Activated CD8-positive, alpha-beta memory T cell treated with anti-CD3 and anti-CD28 coated beads, Interleukin-2, amount 50 U/mL, for 24 hours (primary cell): ENCODE data around the gene PKP3.
"Not testable (repeated sequence)": the region's sequence is repeated elsewhere in the genome, so short reads cannot be mapped to it uniquely, and the experiment has no call there.

Experiments used
- DNase-seq: peaks from one replicate; pipeline ENCODE4 v3.0.0-alpha.2; 2020; ENCODE audit errors: extremely low read depth

PKP3 gene

GRCh38 chr11:362642-363442 lies 31.2 kb upstream of the PKP3 start:
- no peak for DNase-seq

GRCh38 chr11:363443-363805 lies 30.6 kb upstream of the PKP3 start:
- DNase-seq = not testable (repeated sequence)

- DNase-seq = no peak
These were observed 29.9 kb upstream of the PKP3 start for GRCh38 chr11:363948-364761.

DNA sequence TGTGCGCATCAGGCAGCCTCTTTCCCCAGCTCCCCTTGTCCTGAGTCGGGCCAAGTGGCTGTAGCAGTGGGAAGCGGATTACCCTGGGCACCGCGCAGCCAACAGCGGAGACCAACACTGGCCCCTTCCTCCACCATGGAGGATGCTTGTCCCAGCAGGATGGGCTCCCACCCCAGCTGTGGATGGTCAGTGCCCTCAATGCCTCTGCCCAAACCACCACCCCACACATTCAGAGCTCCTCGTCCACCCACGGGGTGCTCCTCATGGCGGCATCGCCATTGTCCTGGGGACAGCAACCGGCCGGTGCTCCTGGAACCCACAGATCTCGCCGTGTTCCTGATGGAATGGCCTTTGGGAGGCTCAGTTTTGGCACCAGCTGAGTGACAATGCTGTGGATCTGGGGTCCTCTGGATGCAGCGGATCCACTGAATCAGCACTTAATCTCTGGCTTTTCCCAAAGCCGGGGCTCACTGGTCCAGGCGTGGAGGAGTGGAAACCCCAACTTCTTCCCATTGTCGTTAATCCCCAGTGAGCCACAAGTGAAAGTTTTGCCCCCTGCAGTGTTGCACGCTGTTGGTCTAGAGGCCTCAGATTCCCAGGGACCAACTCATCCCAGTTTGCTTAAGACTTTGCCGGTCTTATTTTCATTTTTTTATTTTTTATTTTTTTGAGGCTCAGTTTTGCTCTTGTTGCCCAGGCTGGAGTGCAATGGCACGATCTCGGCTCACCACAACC lies 28.9 kb upstream of the PKP3 start:
- no peak for DNase-seq

DNA sequence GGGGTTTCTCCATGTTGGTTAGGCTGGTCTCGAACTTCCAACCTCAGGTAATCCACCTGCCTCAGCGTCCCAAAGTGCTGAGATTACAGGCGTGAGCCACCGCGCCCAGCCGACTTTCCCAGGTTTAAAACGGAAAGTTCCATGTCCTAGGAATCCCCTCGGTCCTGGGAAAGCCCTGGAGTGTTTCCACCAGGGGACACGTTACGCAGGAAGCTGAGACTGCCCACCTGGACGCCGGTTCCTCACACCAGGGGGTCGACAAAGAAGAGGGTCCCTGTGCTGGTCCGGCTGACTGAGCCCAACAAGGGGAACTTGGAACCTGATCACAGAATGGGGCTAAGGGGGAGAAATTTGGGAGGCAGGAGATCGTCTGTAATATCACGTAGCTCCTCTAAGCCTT lies 28.2 kb upstream of the PKP3 start:
- DNase-seq = no peak

DNA sequence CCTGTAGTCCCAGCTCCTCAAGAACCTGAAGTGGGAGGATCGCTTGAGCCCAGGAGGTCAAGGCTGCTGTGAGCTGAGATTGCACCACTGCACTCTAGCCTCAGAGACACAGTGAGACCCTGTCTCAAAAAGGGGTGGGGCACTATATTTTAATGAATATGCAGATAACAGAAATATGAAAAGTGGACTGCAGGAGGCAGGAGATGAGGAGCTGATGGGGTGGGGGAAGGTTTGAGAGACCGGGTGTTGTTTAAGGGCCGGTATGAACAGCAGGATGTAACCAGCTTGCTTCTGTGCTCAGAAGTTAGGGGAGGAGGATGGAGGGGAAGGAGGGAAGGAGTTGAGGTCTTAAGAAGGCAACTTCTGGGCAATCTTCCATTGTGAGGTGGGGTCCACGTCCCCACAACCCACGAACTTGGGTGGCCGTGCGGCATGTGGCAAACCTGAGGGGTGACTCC lies 26.0 kb upstream of the PKP3 start:
- DNase-seq = no peak

DNA sequence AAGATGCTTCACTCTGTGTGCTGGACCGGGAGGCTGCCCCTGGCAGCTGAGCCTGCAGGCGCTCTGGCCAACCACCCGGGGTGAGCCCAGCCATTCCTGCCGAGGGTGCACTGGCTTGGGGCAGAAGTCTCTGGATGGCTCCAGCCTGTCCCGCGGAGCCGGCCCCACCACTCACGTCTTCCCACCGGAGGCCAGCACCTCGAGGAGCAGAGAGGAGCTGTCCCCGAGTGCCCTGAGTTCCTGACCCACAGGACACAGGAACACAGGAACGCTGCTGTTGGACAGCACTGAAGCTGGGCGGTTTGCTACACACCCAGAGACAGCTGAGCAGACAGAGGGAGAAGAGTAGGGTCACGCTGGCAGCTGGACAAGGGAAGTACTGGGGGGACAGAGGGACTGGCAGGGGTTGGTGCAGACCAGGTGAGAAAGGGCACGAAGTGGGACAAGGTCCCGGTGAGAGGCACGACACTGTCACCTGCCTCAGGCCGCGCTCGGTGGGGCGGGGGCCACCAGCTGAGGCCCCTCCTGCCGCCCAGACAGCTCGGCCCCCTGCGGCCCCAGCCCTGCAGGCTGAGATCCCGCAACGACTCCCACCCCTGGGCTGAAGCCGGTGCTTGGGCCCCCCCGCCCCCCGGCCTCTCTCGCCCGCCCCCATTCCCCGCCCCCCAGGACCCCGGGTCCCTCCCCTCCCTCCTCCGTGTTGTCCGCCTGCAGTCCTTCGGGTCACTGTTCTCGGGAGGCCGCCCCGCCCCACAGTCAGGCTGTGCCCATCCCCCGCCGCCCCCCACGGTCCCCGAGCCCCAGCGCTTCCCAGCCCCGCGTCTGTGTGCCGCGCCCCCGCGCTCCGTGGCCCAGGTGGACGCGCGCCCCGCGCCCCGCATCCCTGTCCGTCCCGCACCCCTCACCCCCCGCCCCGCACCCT lies 25.3 kb upstream of the PKP3 start:
- DNase-seq = no peak

DNA sequence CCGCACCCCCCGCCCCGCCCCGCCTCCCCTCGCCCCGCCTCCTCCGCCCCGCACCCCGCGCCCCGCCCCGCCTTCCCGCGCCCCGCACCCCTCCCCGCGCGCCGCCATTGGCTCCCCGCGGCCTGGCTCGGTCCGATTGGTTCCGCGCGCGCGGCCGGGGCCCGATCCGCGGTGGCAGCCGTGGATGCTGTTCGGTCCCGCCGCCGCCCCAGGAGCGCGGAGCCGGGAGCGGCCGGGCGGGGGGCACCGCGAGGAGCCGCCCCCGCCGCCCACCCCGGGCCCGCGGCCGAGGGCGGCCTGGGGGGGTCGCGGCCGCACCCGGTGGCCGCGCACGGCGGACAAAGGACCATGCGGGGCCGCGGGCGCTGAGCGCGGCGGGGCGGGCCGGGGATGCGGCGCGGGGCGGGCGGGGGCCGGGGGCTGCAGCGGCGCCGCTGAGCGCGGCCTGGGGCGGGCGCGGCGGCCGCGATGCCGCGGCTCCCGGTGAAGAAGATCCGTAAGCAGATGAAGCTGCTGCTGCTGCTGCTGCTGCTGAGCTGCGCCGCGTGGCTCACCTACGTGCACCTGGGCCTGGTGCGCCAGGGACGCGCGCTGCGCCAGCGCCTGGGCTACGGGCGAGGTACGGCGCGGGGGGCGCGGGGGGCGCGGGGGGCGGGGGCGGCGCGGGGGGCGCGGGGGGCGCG lies 24.5 kb upstream of the PKP3 start, which contains the start of gene B4GALNT4:
B4GALNT4 (plus strand) TSS at position 164 of the 683 bp plus-strand sequence; CDS start at position 469, 305 bp downstream.
- DNase-seq = no peak

DNA sequence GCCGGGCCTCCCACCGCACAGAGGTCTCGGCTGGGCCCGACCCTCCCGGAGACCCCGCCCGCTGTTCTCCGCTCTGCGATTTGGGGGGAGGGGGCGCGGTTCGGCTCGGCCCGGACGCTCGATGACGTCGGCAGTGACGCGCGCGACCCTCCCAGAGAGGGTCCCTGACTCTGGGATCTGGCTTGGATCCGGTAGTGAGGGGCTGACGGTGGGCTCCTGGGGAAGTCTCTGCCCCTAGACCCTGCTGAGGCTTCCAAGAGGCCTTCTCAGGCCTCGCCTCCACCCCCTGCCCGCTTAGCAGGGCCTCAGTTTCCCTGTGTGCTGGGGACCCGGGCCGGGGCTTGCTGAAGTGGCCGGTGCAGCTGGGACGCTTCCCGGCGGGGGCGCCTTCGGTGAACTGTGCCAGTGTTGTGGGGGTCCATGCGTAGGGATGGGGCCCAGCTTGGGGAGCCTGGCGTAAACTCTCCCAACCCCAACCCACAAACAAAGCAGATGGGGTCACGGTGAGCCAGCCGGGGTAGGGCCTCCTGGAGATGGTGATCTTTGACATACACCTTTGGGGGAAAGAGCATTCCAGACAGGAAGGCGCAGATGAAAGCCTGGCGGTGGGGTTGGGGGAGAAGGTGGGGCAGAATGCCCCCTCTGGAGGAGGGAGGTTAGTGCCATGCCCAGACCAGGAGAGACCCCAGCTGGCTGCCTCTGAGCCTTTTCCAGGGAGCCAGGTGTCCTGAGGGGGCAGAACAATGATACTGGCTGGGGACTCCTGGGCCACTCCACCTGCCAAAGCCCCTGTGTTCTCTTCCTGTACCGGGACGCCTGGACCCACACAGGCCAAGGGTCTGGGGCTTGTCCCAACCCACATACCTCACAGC lies 23.7 kb upstream of the PKP3 start:
- no peak for DNase-seq

DNA sequence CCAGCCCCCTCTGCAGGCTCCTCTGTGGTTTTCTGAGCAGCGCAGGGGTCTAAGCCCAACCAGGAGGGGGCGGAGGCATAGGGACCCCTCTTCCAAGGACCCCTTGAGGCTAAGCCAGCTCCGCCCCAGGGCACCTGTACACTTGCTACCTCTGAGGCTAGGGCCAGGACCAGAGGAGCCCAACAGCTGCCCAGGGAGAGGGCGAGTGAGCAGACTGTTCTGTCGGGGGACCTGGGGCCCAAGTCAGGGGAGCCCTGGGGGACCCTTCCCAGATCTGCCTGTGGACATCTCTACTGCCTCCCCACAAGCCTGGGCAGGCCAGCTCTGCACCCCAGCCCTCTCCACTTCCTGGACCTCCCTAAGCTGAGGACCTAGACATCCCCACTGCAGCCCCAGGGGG lies 23.0 kb upstream of the PKP3 start:
- no peak for DNase-seq

- no peak for DNase-seq
These were observed 22.1 kb upstream of the PKP3 start for GRCh38 chr11:371716-372590.

GRCh38 chr11:372809-373715 lies 20.9 kb upstream of the PKP3 start:
- DNase-seq = no peak

DNA sequence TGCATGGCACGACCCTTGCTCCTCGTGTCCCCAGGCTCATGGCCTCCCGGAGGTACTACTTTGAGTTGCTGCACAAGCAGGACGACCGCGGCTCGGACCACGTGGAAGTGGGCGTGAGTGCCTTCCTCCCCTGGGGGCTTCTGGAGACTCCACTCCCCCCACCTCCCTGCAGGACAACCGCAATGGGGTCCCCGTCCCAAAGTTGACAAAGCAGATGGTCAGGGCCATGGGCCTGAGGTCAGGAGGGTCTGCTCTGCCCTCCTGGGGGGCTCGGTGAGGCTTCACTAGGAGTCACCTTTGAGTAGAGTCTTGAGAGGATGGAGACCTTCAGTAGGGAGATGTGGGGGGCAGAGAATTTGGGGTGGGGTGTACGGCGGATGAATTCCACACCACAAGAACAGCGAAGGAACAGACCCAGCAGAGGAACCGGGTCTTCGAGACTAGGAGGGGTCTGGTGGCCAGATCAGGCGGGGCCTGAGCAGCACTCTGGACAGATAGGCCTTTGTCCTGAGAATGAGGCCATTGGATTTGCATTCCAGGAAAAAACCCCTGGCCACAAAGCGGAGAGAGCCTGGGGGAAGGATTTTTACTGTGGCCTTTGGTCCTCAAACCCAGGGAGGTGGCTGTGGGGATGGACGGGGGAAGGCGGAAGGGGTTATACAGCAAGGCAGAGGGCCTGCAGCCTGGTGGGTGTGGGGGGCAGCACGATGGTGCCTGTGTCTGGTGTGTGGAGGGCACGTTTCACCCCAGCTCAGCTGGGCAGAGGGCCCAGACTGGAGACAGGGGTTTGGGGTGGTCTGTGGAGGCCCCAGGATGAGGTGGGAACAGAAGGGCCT lies 20.1 kb upstream of the PKP3 start:
- DNase-seq = no peak

DNA sequence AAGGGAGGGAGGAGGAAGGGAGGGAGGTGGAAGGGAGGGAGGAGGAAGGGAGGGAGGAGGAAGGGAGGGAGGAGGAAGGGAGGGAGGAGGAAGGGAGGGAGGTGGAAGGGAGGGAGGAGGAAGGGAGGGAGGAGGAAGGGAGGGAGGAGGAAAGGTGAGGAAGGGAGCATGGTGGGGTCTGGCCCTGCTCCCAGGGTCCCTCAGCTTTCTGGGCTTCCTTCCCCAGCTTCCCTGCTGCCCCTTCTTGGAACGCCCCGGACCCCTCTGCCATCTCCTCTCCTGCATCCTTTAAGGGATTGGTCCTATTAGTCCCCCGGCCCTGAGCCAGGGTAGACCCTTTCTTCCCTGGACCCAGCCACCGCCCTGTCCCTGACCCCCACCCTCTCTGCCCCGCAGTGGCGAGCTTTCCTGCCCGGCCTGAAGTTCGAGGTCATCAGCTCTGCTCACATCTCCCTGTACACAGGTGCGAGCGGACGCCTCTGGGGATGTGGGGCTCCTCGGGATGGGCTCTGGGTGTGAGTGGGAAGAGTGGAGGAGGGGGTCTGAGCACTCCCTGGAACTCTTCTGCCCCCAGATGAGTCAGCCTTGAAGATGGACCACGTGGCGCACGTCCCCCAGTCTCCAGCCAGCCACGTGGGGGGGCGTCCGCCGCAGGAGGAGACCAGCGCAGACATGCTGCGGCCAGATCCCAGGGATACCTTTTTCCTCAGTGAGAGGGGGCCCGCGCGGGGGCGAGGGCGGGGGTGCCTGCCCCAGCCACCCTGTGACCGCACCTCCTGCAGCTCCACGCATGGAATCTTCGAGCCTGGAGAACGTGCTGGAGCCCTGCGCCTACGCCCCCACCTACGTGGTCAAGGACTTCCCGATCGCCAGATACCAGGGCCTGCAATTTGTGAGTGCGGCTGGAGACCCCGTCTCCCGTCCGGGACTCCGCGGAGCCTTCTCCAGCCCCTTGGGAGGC lies 18.7 kb upstream of the PKP3 start:
- DNase-seq = no peak

DNA sequence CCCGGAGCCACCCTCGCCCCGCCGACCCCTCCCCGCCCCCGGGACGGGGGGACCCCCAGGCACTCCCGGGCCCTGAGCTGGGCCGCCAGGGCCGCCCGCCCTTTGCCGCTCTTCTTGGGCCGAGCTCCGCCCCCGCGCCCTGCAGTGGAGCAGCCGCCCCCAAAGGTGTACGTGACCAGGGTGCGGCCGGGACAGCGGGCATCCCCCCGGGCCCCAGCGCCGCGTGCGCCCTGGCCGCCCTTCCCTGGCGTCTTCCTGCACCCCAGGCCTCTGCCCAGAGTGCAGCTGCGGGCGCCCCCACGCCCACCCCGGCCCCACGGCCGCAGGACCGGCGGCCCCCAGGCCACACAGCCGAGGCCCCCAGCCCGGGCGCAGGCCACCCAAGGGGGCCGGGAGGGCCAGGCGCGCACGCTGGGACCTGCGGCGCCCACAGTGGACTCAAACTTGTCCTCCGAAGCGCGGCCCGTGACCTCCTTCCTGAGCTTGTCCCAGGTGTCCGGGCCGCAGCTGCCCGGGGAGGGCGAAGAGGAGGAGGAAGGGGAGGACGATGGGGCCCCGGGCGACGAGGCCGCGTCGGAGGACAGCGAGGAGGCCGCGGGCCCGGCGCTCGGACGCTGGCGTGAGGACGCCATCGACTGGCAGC lies 17.4 kb upstream of the PKP3 start:
- no peak for DNase-seq
